ENCODE data around the gene CLN6. TPM values are rescaled to one million over a fixed set of nuclear protein-coding genes. Genes with fewer than 3 reads are reported as not detected.

CLN6 gene
- total RNA-seq, 1 experiment from 2014 or later = 76.7 TPM

DNA sequence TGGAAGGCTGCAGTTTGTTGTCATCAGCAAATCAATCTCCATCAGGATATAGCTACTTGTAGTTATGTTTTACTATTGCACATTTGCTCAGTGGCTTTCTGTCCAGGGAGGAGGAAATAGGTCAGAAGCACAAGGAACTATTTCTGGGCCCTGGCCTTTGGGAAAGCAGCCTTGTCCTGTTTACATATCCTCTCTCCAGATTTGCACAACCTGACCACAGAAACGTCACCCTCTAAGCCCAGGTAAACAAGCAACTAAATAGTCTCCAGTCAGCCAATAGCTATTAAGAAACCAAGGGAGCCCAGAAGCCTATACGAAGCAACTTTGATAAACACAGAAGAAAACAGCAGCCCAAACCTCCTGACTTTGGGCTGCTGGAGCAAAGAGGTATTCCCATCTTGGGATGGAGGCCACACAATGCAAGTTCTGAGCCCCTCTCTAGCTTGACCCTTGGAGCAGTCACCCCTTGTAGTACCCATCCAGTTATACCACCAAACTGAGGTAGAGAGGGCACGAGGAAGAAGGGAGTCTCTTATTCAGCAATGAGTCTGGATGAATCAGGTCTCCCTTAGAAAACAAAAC is 45.7 kb upstream of the CLN6 start:
- POLR2A ChIA-PET = no interaction called here
- Histone ChIP-seq H3K27me3 (replicated peaks; ENCODE audit: control insufficient read depth, insufficient read depth, low read length) (no peaks in the 10 kb centered on the region), H3K4me3 (ENCODE audit: low read depth, low read length) (no peak overlapping the region), H3K4me1 (peaks cover 43% of the 10 kb centered on the region), H3K9me3 (no peaks in the 10 kb centered on the region), H3K36me3 (ENCODE audit: control insufficient read depth, insufficient read depth, low read length) (no peaks in the 10 kb centered on the region; the same call in 1 of the 2 replicates)
- no peak for TF ChIP-seq CTCF (IDR thresholded peaks at IDR 0.05; ENCODE audit: insufficient read depth in 1 of 2, low read depth in 1 of 2, low read length in 1 of 2, severe bottlenecking in 1 of 2, unreplicated experiment in 1 of 2)
- Mint-ChIP-seq H3K36me3 (ENCODE audit: insufficient read depth, unreplicated experiment) (no peaks in the 10 kb centered on the region), H3K27ac (ENCODE audit: unreplicated experiment) (no peak overlapping the region), H3K27me3 (ENCODE audit: insufficient read depth, unreplicated experiment) (no peaks in the 10 kb centered on the region), H3K4me1 (ENCODE audit: low read depth, unreplicated experiment) (peaks cover 38% of the 10 kb centered on the region), H3K4me3 (ENCODE audit: unreplicated experiment) (peak overlapping the region; percentile 95), H3K9me3 (ENCODE audit: unreplicated experiment) (no peaks in the 10 kb centered on the region)
- CTCF ChIA-PET = interaction anchor here (1.1 to 2.0 kb wide), 3 partner anchors 22 to 40 kb away, joined by 3 to 7 read pairs (median 5); no protein-coding TSS in a partner anchor
- intact Hi-C loops (cut with micrococcal nuclease; ENCODE audit: unreplicated experiment) = no loop called here
- DNase-seq = no peak
- BruUV-seq (replicated peaks) = no TSS peak

- Mint-ChIP-seq H3K4me1 (ENCODE audit: low read depth, unreplicated experiment) (peaks cover 31% of the 10 kb centered on the region), H3K27ac (ENCODE audit: unreplicated experiment) (no peak overlapping the region)
- peak in 1 of 2 experiments; percentile 38 for DNase-seq
Measured at GRCh38 chr15:68274201-68274848, 44.8 kb upstream of the CLN6 start.

More at GRCh38 chr15:68274201-68274848, 44.8 kb upstream of the CLN6 start:
- intact Hi-C loops (cut with micrococcal nuclease; ENCODE audit: unreplicated experiment) = no loop called here
- Histone ChIP-seq H3K4me3 (ENCODE audit: low read depth, low read length) (no peak overlapping the region), H3K36me3 (ENCODE audit: control insufficient read depth, insufficient read depth, low read length) (no peaks in the 10 kb centered on the region), H3K4me1 (peaks cover 34% of the 10 kb centered on the region), H3K27me3 (replicated peaks; ENCODE audit: control insufficient read depth, insufficient read depth, low read length) (no peaks in the 10 kb centered on the region), H3K9me3 (no peaks in the 10 kb centered on the region)
- Mint-ChIP-seq H3K4me3 (ENCODE audit: unreplicated experiment) (no peak overlapping the region), H3K9me3 (ENCODE audit: unreplicated experiment) (no peaks in the 10 kb centered on the region), H3K36me3 (ENCODE audit: insufficient read depth, unreplicated experiment) (no peaks in the 10 kb centered on the region), H3K27me3 (ENCODE audit: insufficient read depth, unreplicated experiment) (no peaks in the 10 kb centered on the region)
- no peak for TF ChIP-seq CTCF (IDR thresholded peaks at IDR 0.05; ENCODE audit: insufficient read depth in 1 of 2, low read depth in 1 of 2, low read length in 1 of 2, severe bottlenecking in 1 of 2, unreplicated experiment in 1 of 2)
- POLR2A ChIA-PET = no interaction called here
- BruUV-seq (replicated peaks) = no TSS peak
- CTCF ChIA-PET = interaction anchor here (1.1 to 2.0 kb wide), 3 partner anchors 21 to 41 kb away, joined by 3 to 7 read pairs (median 5); no protein-coding TSS in a partner anchor
